K562 treated with DMSO at 1 percent for 24 hours (cell line): Measurements from ENCODE around the gene BZW2. TPM values are rescaled to one million over a fixed set of nuclear protein-coding genes. Genes with fewer than 3 reads are reported as not detected.

Experiments
- total RNA-seq: library from RNA; unstranded; fragments of 300-600 nt; gene quantifications from 2 replicates; pipeline ENCODE4 v1.2.3, GENCODE V29; 2022; ENCODE audit warnings: low read depth; ENCODE audit not compliant: insufficient read depth

BZW2 gene
- 48.8 and 52.0 TPM in 2 replicates for total RNA-seq

DNA sequence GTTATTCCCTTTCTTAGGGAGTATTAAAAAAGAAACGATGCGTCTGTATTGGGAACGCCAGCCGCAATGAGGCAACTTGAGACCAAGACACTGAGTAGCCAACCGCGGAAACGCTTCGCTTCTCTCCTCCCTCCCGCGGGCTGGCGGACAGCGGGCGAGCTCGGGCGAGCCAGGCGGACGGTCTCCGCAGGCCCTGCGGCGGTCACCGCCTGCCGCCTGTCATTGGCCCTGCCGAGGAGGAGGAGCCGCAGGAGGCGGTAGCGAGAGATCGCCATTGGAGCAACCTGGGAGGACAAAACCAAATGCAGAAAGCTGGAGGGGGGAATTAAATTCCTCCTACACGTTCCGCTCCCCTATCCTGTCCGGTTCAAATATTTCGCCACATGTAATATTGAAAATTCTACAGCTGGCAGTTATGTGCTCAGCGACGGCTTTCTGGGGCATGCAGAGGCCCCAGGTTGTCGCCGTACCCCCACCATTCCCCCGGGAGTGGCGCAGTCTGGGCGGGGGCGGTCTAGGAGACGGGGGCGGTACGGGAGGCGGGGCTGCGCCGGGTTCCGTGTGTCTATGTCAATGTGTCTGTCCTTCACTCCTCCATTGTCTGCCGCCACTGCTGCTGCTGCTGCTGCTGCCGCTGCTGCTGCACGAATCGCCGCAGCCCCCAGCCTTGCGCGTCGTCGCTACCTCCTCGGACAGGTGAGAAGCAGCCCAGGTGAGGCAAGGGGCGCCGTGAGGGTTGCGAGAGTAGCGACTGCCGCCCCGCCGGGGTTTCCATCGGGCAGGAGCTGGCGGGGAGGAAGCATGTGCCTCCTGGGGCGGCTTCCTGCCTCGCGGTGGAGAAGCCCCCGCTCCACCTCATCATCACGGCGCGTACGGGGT, at the start of gene BZW2, which contains the start of gene ANKMY2:
Gene BZW2 (plus strand): TSS at position 589 of the 879 bp plus-strand sequence. CDS start 19,263 bp downstream, outside the sequence.
Gene ANKMY2 (minus strand): TSS at position 162 of the 879 bp plus-strand sequence. CDS start 181 bp downstream, outside the sequence.

DNA sequence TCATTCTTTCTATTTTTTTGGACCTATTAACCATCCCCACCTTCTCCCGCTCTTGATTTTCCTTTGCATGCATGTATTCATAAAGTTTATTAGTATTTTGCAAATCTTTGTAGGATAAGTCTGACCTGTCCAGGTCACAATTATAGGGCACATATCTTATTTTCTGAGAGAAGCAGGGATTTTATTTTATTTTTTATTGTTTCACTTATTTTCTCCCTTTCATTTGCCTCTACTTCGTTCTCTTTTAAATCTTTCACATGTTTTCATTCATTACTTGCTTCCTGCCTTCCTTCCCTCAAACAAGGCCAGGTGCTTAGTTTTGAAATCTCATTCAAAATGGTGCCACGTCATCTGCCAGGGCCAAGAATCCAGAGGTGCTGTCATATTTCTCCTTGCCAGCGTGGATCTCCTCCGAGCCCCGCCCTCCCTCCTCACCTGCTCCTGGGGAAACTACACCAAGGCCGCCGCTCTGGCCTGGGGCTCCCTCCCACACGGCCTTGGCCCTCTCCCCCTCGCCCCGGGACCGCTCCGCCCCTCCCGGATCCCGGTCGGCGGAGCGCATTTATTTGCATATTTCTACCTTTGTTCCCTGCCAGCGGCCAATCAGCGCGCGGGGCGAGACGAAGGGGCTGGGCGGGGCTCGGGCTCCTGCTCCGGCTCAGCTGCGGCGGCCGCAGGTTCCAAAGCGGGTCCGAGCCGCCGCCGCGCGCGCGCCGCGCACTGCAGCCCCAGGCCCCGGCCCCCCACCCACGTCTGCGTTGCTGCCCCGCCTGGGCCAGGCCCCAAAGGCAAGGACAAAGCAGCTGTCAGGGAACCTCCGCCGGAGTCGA, 107.3 kb downstream of the BZW2 start, which contains the start of gene TSPAN13:
Gene TSPAN13 (plus strand): TSS at position 654 of the 830 bp plus-strand sequence. CDS start 213 bp downstream, outside the sequence.

Other genes starting within 250 kb of the BZW2 start
- 3.0 and 3.3 TPM in 2 replicates for gene CRPPA, start 224.6 kb upstream of the BZW2 start, total RNA-seq
- gene SOSTDC1, start 180.4 kb upstream of the BZW2 start, total RNA-seq, result 20.3 and 24.6 TPM in 2 replicates
- not detected in 2 replicates for gene LRRC72, start 119.4 kb upstream of the BZW2 start, total RNA-seq
- 25.8 and 29.7 TPM in 2 replicates for gene ANKMY2, start 427 bp upstream of the BZW2 start, total RNA-seq
- 36.6 and 43.9 TPM in 2 replicates for gene TSPAN13, start 107.6 kb downstream of the BZW2 start, total RNA-seq
- gene AGR2, start 158.8 kb downstream of the BZW2 start, total RNA-seq, result not detected in 2 replicates
- not detected in 2 replicates for gene AGR3, start 235.8 kb downstream of the BZW2 start, total RNA-seq